CD4-positive, alpha-beta T cell treated with Interleukin-21 for 1 hour (primary cell): Measurements from ENCODE around the gene CTAGE4.
"Not testable (repeated sequence)": the region's sequence is repeated elsewhere in the genome, so short reads cannot be mapped to it uniquely, and the experiment has no call there.

Source experiments
- DNase-seq: peaks from one replicate; pipeline ENCODE4 v3.0.0-alpha.2; 2020

CTAGE4 gene

GRCh38 chr7:144218581-144218980, 35.3 kb downstream of the CTAGE4 start:
- DNase-seq, result not testable (repeated sequence)

GRCh38 chr7:144219149-144219548, 35.9 kb downstream of the CTAGE4 start:
- not testable (repeated sequence) for DNase-seq

- not testable (repeated sequence) for DNase-seq
Measured at GRCh38 chr7:144220531-144220930, 37.3 kb downstream of the CTAGE4 start.

GRCh38 chr7:144223675-144224074, 40.4 kb downstream of the CTAGE4 start:
- not testable (repeated sequence) for DNase-seq

GRCh38 chr7:144226866-144227265, 43.6 kb downstream of the CTAGE4 start:
- DNase-seq, result not testable (repeated sequence)

- not testable (repeated sequence) for DNase-seq
Measured at GRCh38 chr7:144228810-144229209, 45.5 kb downstream of the CTAGE4 start.

GRCh38 chr7:144231027-144231426, 47.8 kb downstream of the CTAGE4 start:
- DNase-seq, result not testable (repeated sequence)

- DNase-seq, result not testable (repeated sequence)
Measured at GRCh38 chr7:144233039-144233438, 49.8 kb downstream of the CTAGE4 start.
